C4-2B (cell line): ENCODE results near the gene TMPRSS13.

Source experiments
- ZFX ChIP-seq: fragments of 450-650 bp; IDR thresholded peaks from 2 replicates; pipeline ENCODE4 v1.6.1; 2017
- TF ChIP-seq, protein P1 (sequence below): fragments of 450-650 bp; conservative IDR thresholded peaks from 2 replicates; pipeline ENCODE4 v1.5.1; 2017; ENCODE audit warnings: mild to moderate bottlenecking

DNA sequence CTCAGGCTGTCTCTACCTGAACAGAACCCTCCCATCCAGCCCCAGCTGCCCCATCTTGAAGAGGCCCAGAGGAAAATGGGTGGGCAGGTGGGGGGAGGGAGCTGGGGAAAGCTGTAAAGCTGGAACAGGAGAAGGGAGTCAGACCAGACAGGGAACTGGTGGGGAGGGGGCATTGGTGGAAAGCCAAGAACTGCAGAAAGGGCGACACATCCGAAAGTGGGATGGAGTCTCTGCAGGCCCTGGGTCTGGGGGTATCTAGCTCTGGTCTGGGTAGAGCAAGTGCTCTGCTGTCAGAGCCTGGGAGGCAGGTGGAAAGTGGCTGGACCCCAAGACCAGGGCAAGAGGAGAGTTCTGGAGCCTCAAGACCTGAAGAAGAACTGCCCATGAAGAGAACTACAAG, 7.7 kb downstream of the TMPRSS13 start:
- TF ChIP-seq, protein P1, sequence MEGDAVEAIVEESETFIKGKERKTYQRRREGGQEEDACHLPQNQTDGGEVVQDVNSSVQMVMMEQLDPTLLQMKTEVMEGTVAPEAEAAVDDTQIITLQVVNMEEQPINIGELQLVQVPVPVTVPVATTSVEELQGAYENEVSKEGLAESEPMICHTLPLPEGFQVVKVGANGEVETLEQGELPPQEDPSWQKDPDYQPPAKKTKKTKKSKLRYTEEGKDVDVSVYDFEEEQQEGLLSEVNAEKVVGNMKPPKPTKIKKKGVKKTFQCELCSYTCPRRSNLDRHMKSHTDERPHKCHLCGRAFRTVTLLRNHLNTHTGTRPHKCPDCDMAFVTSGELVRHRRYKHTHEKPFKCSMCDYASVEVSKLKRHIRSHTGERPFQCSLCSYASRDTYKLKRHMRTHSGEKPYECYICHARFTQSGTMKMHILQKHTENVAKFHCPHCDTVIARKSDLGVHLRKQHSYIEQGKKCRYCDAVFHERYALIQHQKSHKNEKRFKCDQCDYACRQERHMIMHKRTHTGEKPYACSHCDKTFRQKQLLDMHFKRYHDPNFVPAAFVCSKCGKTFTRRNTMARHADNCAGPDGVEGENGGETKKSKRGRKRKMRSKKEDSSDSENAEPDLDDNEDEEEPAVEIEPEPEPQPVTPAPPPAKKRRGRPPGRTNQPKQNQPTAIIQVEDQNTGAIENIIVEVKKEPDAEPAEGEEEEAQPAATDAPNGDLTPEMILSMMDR, result no peak
- TF ChIP-seq ZFX, result no peak
